Cardiac fibroblast (primary cell): Measurements from ENCODE around the gene NRG3.

Source experiments
- DNase-seq, 2 donors: peaks; one replicate each; pipeline versions ENCODE4 v3.0.0 to v3.0.0-alpha.2; 2010; ENCODE audit warnings: low read depth in 2 of 2
- H3K4me3 ChIP-seq, 2 donors: replicated peaks in 1 of 2; 1 replicate in 1 of 2; 2 replicates in 1 of 2; pipeline ENCODE4 v1.5.1; 2011; ENCODE audit warnings: low read depth in 2 of 2, low read length in 2 of 2, mild to moderate bottlenecking in 2 of 2, moderate library complexity in 1 of 2
- TF ChIP-seq, protein P1 (sequence below): IDR thresholded peaks from one replicate; pipeline ENCODE4 v1.5.1; 2011; ENCODE audit warnings: low read depth, mild to moderate bottlenecking, low read length, inconsistent platforms

NRG3 gene

DNA sequence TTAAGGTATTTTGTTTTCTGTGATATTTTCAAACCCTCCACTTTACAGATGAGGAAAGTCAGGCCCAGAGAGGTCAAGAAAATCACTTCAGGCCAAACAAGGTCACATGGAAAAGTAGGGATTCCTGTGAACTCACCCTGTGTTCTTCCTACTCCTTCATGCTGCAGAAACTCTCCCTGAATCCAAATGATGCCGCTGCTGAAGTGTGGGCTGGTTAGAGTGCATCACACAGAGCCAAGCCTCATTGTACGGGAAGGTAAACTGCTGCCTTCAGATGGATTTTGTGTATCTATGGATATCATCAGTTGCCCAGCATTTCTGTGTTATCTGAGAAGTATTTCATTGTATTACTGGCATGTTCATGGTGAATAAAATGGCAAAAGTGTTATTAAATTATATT is 75.4 kb downstream of the NRG3 start:
- TF ChIP-seq, protein P1, sequence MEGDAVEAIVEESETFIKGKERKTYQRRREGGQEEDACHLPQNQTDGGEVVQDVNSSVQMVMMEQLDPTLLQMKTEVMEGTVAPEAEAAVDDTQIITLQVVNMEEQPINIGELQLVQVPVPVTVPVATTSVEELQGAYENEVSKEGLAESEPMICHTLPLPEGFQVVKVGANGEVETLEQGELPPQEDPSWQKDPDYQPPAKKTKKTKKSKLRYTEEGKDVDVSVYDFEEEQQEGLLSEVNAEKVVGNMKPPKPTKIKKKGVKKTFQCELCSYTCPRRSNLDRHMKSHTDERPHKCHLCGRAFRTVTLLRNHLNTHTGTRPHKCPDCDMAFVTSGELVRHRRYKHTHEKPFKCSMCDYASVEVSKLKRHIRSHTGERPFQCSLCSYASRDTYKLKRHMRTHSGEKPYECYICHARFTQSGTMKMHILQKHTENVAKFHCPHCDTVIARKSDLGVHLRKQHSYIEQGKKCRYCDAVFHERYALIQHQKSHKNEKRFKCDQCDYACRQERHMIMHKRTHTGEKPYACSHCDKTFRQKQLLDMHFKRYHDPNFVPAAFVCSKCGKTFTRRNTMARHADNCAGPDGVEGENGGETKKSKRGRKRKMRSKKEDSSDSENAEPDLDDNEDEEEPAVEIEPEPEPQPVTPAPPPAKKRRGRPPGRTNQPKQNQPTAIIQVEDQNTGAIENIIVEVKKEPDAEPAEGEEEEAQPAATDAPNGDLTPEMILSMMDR: no peak
- H3K4me3 ChIP-seq: no peak overlapping the region
- no peak for DNase-seq

DNA sequence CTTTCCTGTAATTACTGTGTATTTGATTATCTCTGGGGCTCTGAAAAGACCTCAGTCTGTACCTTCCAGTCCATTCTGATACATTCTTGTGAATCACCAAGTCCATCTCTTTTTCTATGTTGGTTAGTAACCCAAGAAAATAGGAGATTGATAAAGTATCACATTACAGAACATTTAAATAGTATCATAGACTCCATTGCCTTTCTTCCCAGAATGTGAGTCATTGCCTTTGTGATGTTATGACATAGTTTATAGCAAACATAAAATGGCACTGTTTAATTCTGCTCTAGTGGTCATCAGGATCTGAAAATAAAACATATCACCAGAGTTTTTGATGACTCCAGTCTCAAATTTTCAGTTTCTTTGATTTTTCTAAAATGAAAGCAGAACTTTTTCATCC is 78.4 kb downstream of the NRG3 start:
- no peak overlapping the region for H3K4me3 ChIP-seq
- peak; percentile 1 to 57 for DNase-seq
- TF ChIP-seq, protein P1: no peak

DNA sequence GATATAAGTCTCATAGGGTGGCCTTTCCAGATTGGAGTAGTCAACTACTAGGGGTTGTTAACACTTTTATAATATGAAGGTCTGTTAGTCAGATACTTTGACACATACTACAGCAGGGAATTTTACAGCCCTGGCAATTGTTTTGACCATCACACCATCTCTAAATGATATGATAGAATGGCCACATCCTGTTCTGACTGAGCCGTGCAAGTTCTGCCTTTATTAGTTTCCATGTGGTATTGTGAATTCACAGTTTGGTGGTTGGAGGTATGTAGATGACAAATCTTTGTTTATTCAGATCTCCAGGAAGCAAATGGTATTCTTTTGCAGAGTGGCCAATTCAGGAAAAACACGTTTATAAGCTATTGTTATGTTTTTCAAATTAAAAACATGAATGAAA is 83.0 kb downstream of the NRG3 start:
- H3K4me3 ChIP-seq: no peak overlapping the region
- peak in 1 of 2 donors; percentile 62 for DNase-seq
- TF ChIP-seq, protein P1: no peak

DNA sequence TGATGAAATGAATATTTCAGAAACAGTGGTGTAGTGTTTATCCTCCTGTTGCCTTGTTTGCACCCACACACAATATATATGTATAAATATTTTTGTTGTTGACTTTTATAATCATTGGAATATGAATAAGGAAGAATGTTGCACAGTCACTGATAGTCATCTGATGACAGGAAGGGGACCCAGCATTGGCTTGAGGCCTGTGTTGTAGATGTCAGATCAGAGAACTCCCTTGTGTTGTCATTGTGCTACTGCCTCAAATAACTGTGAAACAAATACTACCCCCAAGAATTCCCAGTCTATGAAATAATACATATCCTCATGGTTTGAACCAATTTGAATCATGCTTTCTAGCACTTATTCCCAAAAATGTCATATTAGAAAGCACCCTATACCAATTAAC is 84.0 kb downstream of the NRG3 start:
- no peak overlapping the region for H3K4me3 ChIP-seq
- TF ChIP-seq, protein P1: no peak
- peak in 1 of 2 donors; percentile 18 for DNase-seq

DNA sequence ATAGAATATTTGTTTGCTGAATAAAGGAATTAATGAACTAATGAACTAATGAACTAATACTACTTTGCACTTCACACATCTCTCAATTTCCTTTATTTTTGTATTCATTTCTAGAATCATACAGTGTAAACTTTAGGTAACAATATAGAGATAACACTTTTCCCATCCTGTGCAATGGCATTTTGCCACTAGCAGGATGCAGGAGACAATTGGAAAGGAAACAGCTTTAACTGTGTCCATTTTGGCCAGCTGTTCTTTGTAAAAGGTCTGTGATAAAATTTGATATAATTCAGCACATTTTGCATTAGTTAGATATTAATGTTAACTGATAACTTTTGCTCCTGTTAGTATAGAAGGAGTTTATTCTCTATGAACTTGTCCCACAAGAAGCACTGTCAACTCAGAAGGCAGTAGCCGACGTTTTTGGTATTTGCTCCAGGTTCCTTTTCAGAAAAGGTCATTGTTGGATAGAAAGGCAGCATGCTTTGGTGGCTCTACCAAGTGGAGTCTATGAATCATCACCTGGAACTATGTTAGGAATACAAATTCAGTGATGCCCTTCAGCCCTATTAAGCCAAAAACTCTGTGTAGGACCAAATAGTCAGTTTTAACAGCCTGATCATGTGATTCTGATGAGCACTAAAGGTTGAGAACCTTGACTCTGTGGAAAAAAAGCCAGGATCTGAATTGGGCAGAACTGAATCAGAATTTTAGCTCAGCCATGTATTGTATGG is 86.6 kb downstream of the NRG3 start:
- no peak for DNase-seq
- H3K4me3 ChIP-seq: no peak overlapping the region
- TF ChIP-seq, protein P1: no peak

DNA sequence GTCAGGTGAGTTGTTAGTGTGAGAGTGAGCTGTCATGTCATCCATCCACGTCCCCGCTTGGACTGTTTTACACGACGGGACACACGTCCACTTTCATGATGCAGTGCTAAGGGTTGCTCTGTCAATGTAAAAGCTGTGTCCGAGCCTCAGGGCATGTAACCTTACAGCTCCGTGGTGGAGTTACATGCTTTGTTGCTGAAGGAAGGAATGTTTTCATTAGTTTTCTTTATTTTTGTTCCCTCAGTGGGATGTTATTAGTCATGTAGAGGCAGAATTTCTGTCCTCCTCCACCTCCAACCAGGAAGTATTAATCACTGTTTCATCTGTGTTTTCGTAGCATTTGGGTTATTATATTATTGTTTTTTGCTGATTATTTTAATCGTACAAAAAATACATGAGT is 88.6 kb downstream of the NRG3 start:
- H3K4me3 ChIP-seq: no peak overlapping the region
- TF ChIP-seq, protein P1: no peak
- DNase-seq: peak in 1 of 2 donors; percentile 67

DNA sequence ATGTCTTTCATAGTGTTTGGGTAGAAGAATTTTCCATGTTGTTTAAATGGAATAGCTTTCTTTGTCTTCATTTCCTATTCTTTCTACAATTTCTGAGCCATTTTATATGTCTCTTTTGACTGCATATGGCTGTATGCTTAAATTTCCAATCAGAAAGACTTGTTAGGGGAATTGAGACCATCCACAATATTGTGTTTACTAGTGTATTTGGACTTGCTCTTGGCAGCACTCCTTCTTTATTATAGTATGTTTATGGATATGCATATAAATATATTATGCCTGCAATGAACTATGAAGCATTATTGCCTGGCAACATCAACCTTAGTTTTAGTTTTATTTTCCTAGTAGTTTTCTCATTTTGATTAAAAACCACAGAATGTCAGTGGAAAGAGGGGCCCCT is 92.7 kb downstream of the NRG3 start:
- TF ChIP-seq, protein P1: no peak
- DNase-seq: no peak
- no peak overlapping the region for H3K4me3 ChIP-seq
